DND-41 (cell line): ENCODE measurements around the gene ZFPM1.

Source experiments
- EZH2 ChIP-seq: IDR thresholded peaks from 3 replicates; pipeline ENCODE4 v1.6.1; 2012; ENCODE audit warnings: borderline replicate concordance, low read depth, mild to moderate bottlenecking, moderate library complexity, low read length, inconsistent platforms; ENCODE audit not compliant: severe bottlenecking
- TF ChIP-seq, protein P1 (sequence below): IDR thresholded peaks from 2 replicates; pipeline ENCODE4 v1.5.1; 2012; ENCODE audit warnings: borderline replicate concordance, low read length, moderate library complexity, mild to moderate bottlenecking; ENCODE audit not compliant: poor library complexity, severe bottlenecking; ENCODE audit errors: extremely low read depth

DNA sequence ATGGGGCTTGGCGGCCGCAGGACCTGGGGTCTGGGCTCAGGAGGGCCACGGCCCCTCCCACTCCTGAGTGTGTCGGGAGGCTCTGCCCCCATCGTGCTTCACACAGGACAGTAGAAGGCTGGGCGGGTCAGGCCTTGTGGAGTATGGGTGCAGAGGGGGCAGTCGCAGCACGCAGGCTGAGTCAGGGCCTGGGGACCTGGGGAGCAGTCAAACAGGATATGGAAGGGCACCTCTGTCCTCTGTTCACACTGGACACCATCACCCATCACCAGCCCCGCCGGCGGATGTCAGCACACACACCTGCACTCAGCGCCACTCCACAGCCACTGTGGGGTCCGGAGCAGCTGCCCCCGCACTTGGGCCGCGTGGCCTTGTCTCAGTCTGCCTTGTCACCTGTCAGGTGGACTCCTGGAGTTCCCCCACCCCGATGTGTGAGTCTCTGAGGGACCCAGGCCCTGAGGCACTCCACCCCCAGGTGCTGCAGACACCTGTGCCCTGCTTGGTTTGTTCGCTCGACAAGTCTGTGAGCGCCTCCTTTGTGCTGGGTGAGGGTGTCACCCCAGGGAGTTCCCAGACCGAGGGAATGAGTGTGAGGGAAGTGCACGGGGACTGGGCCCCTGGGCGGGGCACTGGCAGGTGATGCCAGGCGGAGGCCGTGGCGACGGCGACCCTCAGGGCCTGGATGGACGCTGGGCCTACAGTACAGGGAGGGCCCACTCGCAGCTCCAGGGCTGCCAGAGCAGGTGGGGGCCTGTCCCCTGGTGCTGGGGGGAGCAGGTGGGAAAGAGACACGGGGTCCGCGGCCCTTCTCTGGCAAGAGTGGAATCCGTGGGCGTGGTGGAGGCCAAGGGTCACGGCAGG is 31.7 kb downstream of the ZFPM1 start:
- TF ChIP-seq, protein P1, sequence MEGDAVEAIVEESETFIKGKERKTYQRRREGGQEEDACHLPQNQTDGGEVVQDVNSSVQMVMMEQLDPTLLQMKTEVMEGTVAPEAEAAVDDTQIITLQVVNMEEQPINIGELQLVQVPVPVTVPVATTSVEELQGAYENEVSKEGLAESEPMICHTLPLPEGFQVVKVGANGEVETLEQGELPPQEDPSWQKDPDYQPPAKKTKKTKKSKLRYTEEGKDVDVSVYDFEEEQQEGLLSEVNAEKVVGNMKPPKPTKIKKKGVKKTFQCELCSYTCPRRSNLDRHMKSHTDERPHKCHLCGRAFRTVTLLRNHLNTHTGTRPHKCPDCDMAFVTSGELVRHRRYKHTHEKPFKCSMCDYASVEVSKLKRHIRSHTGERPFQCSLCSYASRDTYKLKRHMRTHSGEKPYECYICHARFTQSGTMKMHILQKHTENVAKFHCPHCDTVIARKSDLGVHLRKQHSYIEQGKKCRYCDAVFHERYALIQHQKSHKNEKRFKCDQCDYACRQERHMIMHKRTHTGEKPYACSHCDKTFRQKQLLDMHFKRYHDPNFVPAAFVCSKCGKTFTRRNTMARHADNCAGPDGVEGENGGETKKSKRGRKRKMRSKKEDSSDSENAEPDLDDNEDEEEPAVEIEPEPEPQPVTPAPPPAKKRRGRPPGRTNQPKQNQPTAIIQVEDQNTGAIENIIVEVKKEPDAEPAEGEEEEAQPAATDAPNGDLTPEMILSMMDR = no peak
- no peak for TF ChIP-seq EZH2
